ENCODE results near the gene PRKAB1.

DNA sequence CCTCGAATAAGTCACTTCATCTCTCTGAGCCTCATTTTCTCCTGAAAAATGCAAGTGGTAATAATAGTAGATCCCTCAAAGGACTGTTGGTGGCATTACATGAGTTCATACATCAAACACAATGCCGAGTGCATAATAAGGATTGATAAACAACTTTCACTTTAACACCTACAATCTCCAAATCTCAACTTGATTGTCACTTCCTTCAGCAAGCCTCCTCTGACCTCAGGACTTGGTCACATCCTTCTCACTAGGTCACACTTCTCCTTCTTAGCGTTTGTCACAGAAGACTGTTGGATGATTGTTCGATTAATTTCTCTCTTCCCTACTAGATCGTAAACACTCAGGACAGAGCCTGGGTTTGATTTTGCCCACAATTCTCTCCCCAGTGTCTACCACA is 7.9 kb upstream of the PRKAB1 start:
- TF ChIP-seq POLR2A (IDR thresholded peaks at IDR 0.05) (no peak), POLR2AphosphoS5 (IDR thresholded peaks at IDR 0.05) (no peak)

Data from sigmoid colon (tissue), 4 donors.